ENCODE measurements around the gene NBAS.

Gene NBAS

GRCh38 chr2:15127876-15128275 is 433.3 kb downstream of the NBAS start:
- no peak for DNase-seq (ENCODE audit: low spot score)

GRCh38 chr2:15127301-15127700 is 433.8 kb downstream of the NBAS start:
- DNase-seq (ENCODE audit: low spot score) = no peak

- no peak for DNase-seq (ENCODE audit: low spot score)
These were observed 434.8 kb downstream of the NBAS start for GRCh38 chr2:15126373-15126772.

- no peak for DNase-seq (ENCODE audit: low spot score)
These were observed 438.2 kb downstream of the NBAS start for GRCh38 chr2:15122915-15123314.

GRCh38 chr2:15120631-15121030 is 440.5 kb downstream of the NBAS start:
- DNase-seq (ENCODE audit: low spot score) = no peak

- DNase-seq (ENCODE audit: low spot score) = no peak
These were observed 441.4 kb downstream of the NBAS start for GRCh38 chr2:15119722-15120175.

- DNase-seq (ENCODE audit: low spot score) = no peak
These were observed 443.6 kb downstream of the NBAS start for GRCh38 chr2:15117409-15118050.
